HL-60 (cell line): ENCODE measurements around the gene BRD8.
"Not testable (repeated sequence)": the region's sequence is repeated elsewhere in the genome, so short reads cannot be mapped to it uniquely, and the experiment has no call there.

ENCODE experiments used
- DNase-seq, 2 experiments: peaks; one replicate each; pipeline ENCODE4 v3.0.0-alpha.2; 2010 to 2020; ENCODE audit warnings: low read depth in 1 of 2, low spot score in 1 of 2
- H3K27ac ChIP-seq: fragments of 250-450 bp; sonication (Bioruptor Pico); replicated peaks from 2 replicates; pipeline ENCODE4 v1.5.1; 2020; ENCODE audit warnings: mild to moderate bottlenecking, moderate library complexity
- H3K27me3 ChIP-seq: fragments of 250-450 bp; sonication (Bioruptor Pico); 2 replicates; pipeline ENCODE4 v1.5.1; 2021; ENCODE audit warnings: mild to moderate bottlenecking, moderate library complexity; ENCODE audit not compliant: insufficient read depth, poor library complexity, severe bottlenecking
- H3K4me3 ChIP-seq: replicated peaks from 2 replicates; pipeline ENCODE4 v1.5.1; 2011; ENCODE audit warnings: mild to moderate bottlenecking, control low read depth, low read length; ENCODE audit not compliant: insufficient read depth
- CTCF ChIP-seq: IDR thresholded peaks from one replicate; pipeline ENCODE4 v1.5.1; 2011; ENCODE audit warnings: low read length, control low read depth, inconsistent platforms; ENCODE audit not compliant: insufficient read depth
- GABPA ChIP-seq: IDR thresholded peaks from 2 replicates; pipeline ENCODE4 v1.6.1; 2012; ENCODE audit warnings: low read depth
- POLR2AphosphoS5 ChIP-seq: IDR thresholded peaks from 2 replicates; pipeline ENCODE4 v1.6.1; 2012; ENCODE audit warnings: low read depth
- REST ChIP-seq: IDR thresholded peaks from 2 replicates; pipeline ENCODE4 v1.6.1; 2012; ENCODE audit warnings: low read depth; ENCODE audit not compliant: insufficient replicate concordance
- SPI1 ChIP-seq: IDR thresholded peaks from 2 replicates; pipeline ENCODE4 v1.6.1; 2012; ENCODE audit warnings: low read depth, mild to moderate bottlenecking, borderline replicate concordance

Gene BRD8

GRCh38 chr5:138149530-138149929 is 28.9 kb downstream of the BRD8 start:
- no peak for TF ChIP-seq CTCF
- no peak for DNase-seq
- no peaks in the 10 kb centered on the region for H3K27me3 ChIP-seq
- H3K27ac ChIP-seq, result no peak overlapping the region
- no peak overlapping the region for H3K4me3 ChIP-seq

- DNase-seq, result no peak
- TF ChIP-seq POLR2AphosphoS5 (no peak), SPI1 (no peak), GABPA (no peak), REST (no peak), CTCF (no peak)
- no peak overlapping the region for H3K27ac ChIP-seq
- no peaks in the 10 kb centered on the region for H3K27me3 ChIP-seq
- no peak overlapping the region for H3K4me3 ChIP-seq
Measured at GRCh38 chr5:138148811-138149210, 29.6 kb downstream of the BRD8 start.

- not testable (repeated sequence) for H3K27ac ChIP-seq, H3K27me3 ChIP-seq, DNase-seq, H3K4me3 ChIP-seq
Measured at GRCh38 chr5:138143578-138143977, 34.9 kb downstream of the BRD8 start.

- no peaks in the 10 kb centered on the region for H3K27me3 ChIP-seq
- H3K4me3 ChIP-seq, result no peak overlapping the region
- TF ChIP-seq REST (no peak), SPI1 (no peak), CTCF (no peak), GABPA (no peak), POLR2AphosphoS5 (no peak)
- H3K27ac ChIP-seq, result no peak overlapping the region
- DNase-seq, result no peak
Measured at GRCh38 chr5:138141734-138142133, 36.7 kb downstream of the BRD8 start.
